Activated T-helper 9 cell treated with anti-CD3 and anti-CD28 coated beads, Interleukin-2, amount 50 U/mL, for 16 hours (primary cell): ENCODE measurements around the gene ABCC3.
"Not testable (repeated sequence)": the region's sequence is repeated elsewhere in the genome, so short reads cannot be mapped to it uniquely, and the experiment has no call there.

Source experiments
- DNase-seq: peaks from one replicate; pipeline ENCODE4 v3.0.0-alpha.2; 2020; ENCODE audit warnings: low read depth

Gene ABCC3

GRCh38 chr17:50666316-50666715, 31.6 kb downstream of the ABCC3 start:
- no peak for DNase-seq

GRCh38 chr17:50667259-50668024, 32.8 kb downstream of the ABCC3 start:
- DNase-seq: no peak

- DNase-seq: no peak
These were observed 33.5 kb downstream of the ABCC3 start for GRCh38 chr17:50668025-50668837.

GRCh38 chr17:50668838-50669581, 34.3 kb downstream of the ABCC3 start:
- no peak for DNase-seq

GRCh38 chr17:50672071-50672470, 37.4 kb downstream of the ABCC3 start:
- DNase-seq: no peak

- no peak for DNase-seq
These were observed 38.3 kb downstream of the ABCC3 start for GRCh38 chr17:50672831-50673551.

DNA sequence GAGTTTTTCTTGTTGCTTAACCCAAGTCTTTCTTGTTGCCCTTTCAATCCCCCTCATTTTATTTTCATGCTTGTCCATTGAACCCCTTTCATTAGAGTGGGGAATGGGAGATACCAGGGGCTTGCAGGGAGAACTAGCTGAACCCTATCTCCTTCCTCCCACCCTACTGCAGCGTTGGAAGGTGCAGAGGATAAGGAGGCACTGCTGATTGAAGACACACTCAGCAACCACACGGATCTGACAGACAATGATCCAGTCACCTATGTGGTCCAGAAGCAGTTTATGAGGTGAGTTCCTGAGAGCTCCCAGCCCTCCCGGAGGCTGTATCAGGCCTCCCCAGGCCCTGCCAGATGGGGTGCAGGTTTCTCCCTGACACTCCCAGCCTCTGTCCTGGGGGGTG, 40.5 kb downstream of the ABCC3 start:
- DNase-seq: no peak

DNA sequence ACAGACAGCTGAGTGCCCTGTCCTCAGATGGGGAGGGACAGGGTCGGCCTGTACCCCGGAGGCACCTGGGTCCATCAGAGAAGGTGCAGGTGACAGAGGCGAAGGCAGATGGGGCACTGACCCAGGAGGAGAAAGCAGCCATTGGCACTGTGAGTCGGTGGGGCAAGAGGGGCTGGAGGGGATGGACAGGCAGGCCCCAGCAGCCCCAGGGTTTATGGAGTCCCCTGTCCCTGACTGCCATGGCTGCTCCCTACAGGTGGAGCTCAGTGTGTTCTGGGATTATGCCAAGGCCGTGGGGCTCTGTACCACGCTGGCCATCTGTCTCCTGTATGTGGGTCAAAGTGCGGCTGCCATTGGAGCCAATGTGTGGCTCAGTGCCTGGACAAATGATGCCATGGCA, 40.9 kb downstream of the ABCC3 start:
- no peak for DNase-seq

- no peak for DNase-seq
These were observed 41.6 kb downstream of the ABCC3 start for GRCh38 chr17:50676065-50676975.

- no peak for DNase-seq
These were observed 43.2 kb downstream of the ABCC3 start for GRCh38 chr17:50677851-50678375.

DNA sequence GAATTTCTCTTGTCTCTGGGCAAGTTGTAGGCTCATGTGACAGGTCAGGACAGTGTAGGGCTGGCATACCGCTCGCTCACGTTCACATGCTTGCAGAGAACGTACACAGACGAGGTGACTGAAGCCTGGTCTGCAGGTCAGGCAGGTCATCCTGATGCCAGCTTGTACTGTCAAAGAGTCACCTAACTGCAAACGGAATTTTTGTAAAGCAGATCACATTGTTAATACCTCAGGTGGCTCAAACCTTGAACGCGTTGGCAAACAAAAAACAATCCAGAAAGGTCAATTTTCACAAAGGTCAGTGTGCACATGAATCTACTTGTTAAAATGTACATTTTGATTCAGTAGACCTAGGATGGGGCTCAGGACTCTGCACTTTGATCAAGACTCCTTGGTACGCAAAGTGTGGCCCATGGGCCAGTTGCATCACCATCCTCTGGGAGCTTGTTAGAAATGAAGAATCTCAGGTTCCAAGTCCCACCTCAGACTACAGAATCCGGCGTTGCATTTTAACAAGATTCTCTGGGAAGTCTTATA, 44.4 kb downstream of the ABCC3 start:
- no peak for DNase-seq

DNA sequence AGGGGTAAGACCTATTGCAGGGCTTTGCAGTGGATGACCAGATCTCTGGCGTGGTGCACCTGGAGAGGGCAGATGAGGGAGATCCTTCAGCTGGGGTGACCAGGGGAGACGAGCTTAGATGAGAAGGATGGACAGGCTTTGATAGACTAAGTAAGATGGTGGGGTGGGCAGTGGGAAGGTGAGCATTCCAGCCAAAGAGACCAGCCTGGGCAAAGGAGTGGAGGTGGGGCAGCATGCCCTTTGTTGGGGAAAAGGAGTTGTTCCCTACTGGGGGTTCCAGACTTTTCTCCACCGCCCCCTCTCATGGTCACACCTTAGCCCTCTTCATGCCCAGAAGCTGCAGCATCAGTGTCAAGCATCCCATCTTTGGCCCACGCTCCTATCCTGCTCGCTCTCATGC, 45.4 kb downstream of the ABCC3 start:
- DNase-seq: no peak

- DNase-seq: not testable (repeated sequence)
These were observed 46.0 kb downstream of the ABCC3 start for GRCh38 chr17:50680543-50681262.

GRCh38 chr17:50681263-50682200, 46.9 kb downstream of the ABCC3 start:
- no peak for DNase-seq

DNA sequence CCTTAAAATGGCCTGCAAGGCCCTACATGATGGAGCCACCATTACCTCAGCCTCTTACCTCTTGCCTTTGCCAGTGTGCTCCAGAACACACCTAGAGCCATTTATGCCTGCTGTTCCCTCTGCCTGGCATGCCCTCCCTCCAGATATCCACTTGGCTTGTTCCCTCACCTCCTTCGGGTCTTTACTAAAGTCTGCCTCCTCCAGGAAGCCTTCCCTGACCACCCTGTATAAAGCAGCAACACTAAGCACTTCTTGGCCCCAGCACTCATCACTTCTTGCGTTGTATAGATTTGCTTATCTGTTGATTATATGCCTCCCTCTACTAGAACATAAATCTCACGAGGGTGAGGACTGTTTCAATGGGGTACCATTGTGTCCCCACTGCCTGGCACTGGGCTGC, 47.8 kb downstream of the ABCC3 start:
- no peak for DNase-seq

DNA sequence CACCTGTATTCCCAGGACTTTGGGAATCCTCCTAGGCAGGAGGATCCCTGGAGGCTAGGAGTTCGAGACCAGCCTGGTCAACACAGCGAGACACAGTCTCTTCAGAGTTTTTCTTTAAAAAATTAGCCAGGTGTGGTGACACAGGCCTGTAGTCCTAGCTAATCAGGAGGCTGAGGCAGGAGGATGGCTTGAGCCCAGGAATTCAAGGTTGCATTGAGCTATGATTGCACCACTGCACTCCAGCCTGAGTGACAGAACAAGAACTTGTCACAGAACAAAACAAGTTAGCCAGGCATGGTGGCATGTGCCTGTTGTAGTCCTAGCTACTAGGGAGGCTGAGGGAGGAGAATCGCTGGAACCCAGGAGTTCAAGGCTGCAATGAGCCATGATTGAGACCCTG, 48.3 kb downstream of the ABCC3 start:
- DNase-seq: no peak

GRCh38 chr17:50683434-50684287, 49.0 kb downstream of the ABCC3 start:
- no peak for DNase-seq

- no peak for DNase-seq
These were observed 49.6 kb downstream of the ABCC3 start for GRCh38 chr17:50684288-50684611.
